HG03097 (cell line): ENCODE results near the gene CDCP1.
"Not testable (repeated sequence)": the region's sequence is repeated elsewhere in the genome, so short reads cannot be mapped to it uniquely, and the experiment has no call there.

Experiments used
- ATAC-seq: cut with Tn5 transposase; IDR thresholded peaks from one replicate; pipeline ENCODE4 v1.9.1; 2021; ENCODE audit not compliant: unreplicated experiment, low FRiP score

The CDCP1 gene

GRCh38 chr3:45088543-45089358 lies 57.4 kb downstream of the CDCP1 start:
- no peak for ATAC-seq

- no peak for ATAC-seq
Observed at GRCh38 chr3:45087155-45087554, 59.0 kb downstream of the CDCP1 start.

GRCh38 chr3:45084820-45085816 lies 61.1 kb downstream of the CDCP1 start:
- no peak for ATAC-seq

- ATAC-seq, result no peak
Observed at GRCh38 chr3:45084361-45084760, 61.8 kb downstream of the CDCP1 start.

GRCh38 chr3:45083023-45083422 lies 63.2 kb downstream of the CDCP1 start:
- ATAC-seq, result no peak

- no peak for ATAC-seq
Observed at GRCh38 chr3:45082142-45082538, 64.0 kb downstream of the CDCP1 start.

- no peak for ATAC-seq
Observed at GRCh38 chr3:45081506-45082141, 64.6 kb downstream of the CDCP1 start.

GRCh38 chr3:45080824-45081223 lies 65.4 kb downstream of the CDCP1 start:
- no peak for ATAC-seq

- no peak for ATAC-seq
Observed at GRCh38 chr3:45079715-45080114, 66.5 kb downstream of the CDCP1 start.

- no peak for ATAC-seq
Observed at GRCh38 chr3:45078910-45079522, 67.2 kb downstream of the CDCP1 start.

- ATAC-seq, result not testable (repeated sequence)
Observed at GRCh38 chr3:45078256-45078655, 67.9 kb downstream of the CDCP1 start.

- no peak for ATAC-seq
Observed at GRCh38 chr3:45075821-45076625, 70.2 kb downstream of the CDCP1 start.

GRCh38 chr3:45071075-45071474 lies 75.1 kb downstream of the CDCP1 start:
- ATAC-seq, result no peak

- no peak for ATAC-seq
Observed at GRCh38 chr3:45067941-45068340, 78.2 kb downstream of the CDCP1 start.

GRCh38 chr3:45067486-45067885 lies 78.7 kb downstream of the CDCP1 start:
- no peak for ATAC-seq

- no peak for ATAC-seq
Observed at GRCh38 chr3:45066109-45066801, 79.9 kb downstream of the CDCP1 start.

GRCh38 chr3:45065373-45065720 lies 80.8 kb downstream of the CDCP1 start:
- ATAC-seq, result no peak

- ATAC-seq, result no peak
Observed at GRCh38 chr3:45064512-45065372, 81.4 kb downstream of the CDCP1 start.
